NCI-H1092 (cell line): ENCODE results near the gene ABTB2.

Experiments used
- DNase-seq: peaks from one replicate; lab custom pipeline; 2025; lab: John Stamatoyannopoulos, UW

ABTB2 gene

GRCh38 chr11:34105079-34105956 is 252.5 kb downstream of the ABTB2 start, which contains the start of gene NAT10:
Gene NAT10, plus strand, starts transcription at chr11:34105629. Its CDS starts 2,597 bp downstream, at chr11:34108226.
- peak; percentile 98 for DNase-seq

- DNase-seq, result no peak
Observed at GRCh38 chr11:34104680-34105078, 253.1 kb downstream of the ABTB2 start.
